Stimulated activated CD4-positive, alpha-beta T cell treated with anti-CD3 and anti-CD28 coated beads, TNF-alpha, amount 100 ng/mL, for 4 hours (primary cell): ENCODE data around the gene SEPTIN14.
"Not testable (repeated sequence)": the region's sequence is repeated elsewhere in the genome, so short reads cannot be mapped to it uniquely, and the experiment has no call there.

Source experiments
- DNase-seq, 3 experiments: peaks; one replicate each; pipeline ENCODE4 v3.0.0-alpha.2; 2020; ENCODE audit warnings: low read depth in 3 of 3

Gene SEPTIN14

GRCh38 chr7:55784151-55784550 is 78.4 kb downstream of the SEPTIN14 start:
- no peak for DNase-seq

- DNase-seq: no peak
Observed at GRCh38 chr7:55778631-55779030, 83.9 kb downstream of the SEPTIN14 start.

- no peak for DNase-seq
Observed at GRCh38 chr7:55776196-55776595, 86.4 kb downstream of the SEPTIN14 start.

GRCh38 chr7:55775051-55775420 is 87.5 kb downstream of the SEPTIN14 start:
- DNase-seq: no peak

GRCh38 chr7:55774327-55775050 is 88.1 kb downstream of the SEPTIN14 start:
- DNase-seq: no peak

- DNase-seq: no peak
Observed at GRCh38 chr7:55770778-55771177, 91.8 kb downstream of the SEPTIN14 start.

- not testable (repeated sequence) for DNase-seq
Observed at GRCh38 chr7:55753274-55753862, 109.2 kb downstream of the SEPTIN14 start.

GRCh38 chr7:55744706-55745105 is 117.8 kb downstream of the SEPTIN14 start:
- DNase-seq: not testable (repeated sequence)
